GM19238 (cell line): Measurements from ENCODE around the gene ATAD2B.
"Not testable (repeated sequence)": the region's sequence is repeated elsewhere in the genome, so short reads cannot be mapped to it uniquely, and the experiment has no call there.

Source experiments
- DNase-seq: peaks from one replicate; pipeline ENCODE4 v3.0.0; 2011; ENCODE audit warnings: low spot score; ENCODE audit not compliant: insufficient read length

Gene ATAD2B

GRCh38 chr2:23791030-23791429 lies 135.9 kb downstream of the ATAD2B start:
- DNase-seq = no peak

GRCh38 chr2:23789012-23789411 lies 137.9 kb downstream of the ATAD2B start:
- no peak for DNase-seq

- DNase-seq = peak; percentile 1
Measured at GRCh38 chr2:23788100-23788499, 138.8 kb downstream of the ATAD2B start.

- DNase-seq = no peak
Measured at GRCh38 chr2:23784971-23785370, 142.0 kb downstream of the ATAD2B start.

- no peak for DNase-seq
Measured at GRCh38 chr2:23782646-23783045, 144.3 kb downstream of the ATAD2B start.

- DNase-seq = no peak
Measured at GRCh38 chr2:23782126-23782525, 144.8 kb downstream of the ATAD2B start.

GRCh38 chr2:23780465-23780864 lies 146.5 kb downstream of the ATAD2B start:
- not testable (repeated sequence) for DNase-seq

- no peak for DNase-seq
Measured at GRCh38 chr2:23777826-23778225, 149.1 kb downstream of the ATAD2B start.

- no peak for DNase-seq
Measured at GRCh38 chr2:23776021-23776420, 150.9 kb downstream of the ATAD2B start.

- DNase-seq = no peak
Measured at GRCh38 chr2:23772684-23773083, 154.2 kb downstream of the ATAD2B start.

GRCh38 chr2:23772056-23772455 lies 154.9 kb downstream of the ATAD2B start:
- DNase-seq = no peak

GRCh38 chr2:23769364-23769763 lies 157.6 kb downstream of the ATAD2B start:
- no peak for DNase-seq

GRCh38 chr2:23767876-23768621 lies 158.9 kb downstream of the ATAD2B start:
- DNase-seq = no peak

- DNase-seq = no peak
Measured at GRCh38 chr2:23762141-23762540, 164.8 kb downstream of the ATAD2B start.

- DNase-seq = no peak
Measured at GRCh38 chr2:23761638-23762037, 165.3 kb downstream of the ATAD2B start.

- no peak for DNase-seq
Measured at GRCh38 chr2:23760736-23761135, 166.2 kb downstream of the ATAD2B start.

GRCh38 chr2:23757686-23758433 lies 169.1 kb downstream of the ATAD2B start:
- no peak for DNase-seq

- no peak for DNase-seq
Measured at GRCh38 chr2:23756593-23757292, 170.2 kb downstream of the ATAD2B start.

GRCh38 chr2:23754970-23755369 lies 172.0 kb downstream of the ATAD2B start:
- no peak for DNase-seq

GRCh38 chr2:23753291-23754010 lies 173.5 kb downstream of the ATAD2B start:
- DNase-seq = no peak

- no peak for DNase-seq
Measured at GRCh38 chr2:23751747-23752265, 175.1 kb downstream of the ATAD2B start.
